Measurements from ENCODE around the gene TNFAIP3. TPM values are rescaled to one million over a fixed set of nuclear protein-coding genes. Genes with fewer than 3 reads are reported as not detected.

Gene TNFAIP3
- polyA plus RNA-seq, 3 donors = 7.2 to 10.7 (median 7.8) TPM

- DNase-seq (ENCODE audit: low read depth in 3 of 3, low spot score in 2 of 3) = no peak
Observed at GRCh38 chr6:137917551-137918325, 50.7 kb downstream of the TNFAIP3 start.

- DNase-seq (ENCODE audit: low read depth in 3 of 3, low spot score in 2 of 3) = no peak
Observed at GRCh38 chr6:137919502-137919823, 52.4 kb downstream of the TNFAIP3 start.

DNA sequence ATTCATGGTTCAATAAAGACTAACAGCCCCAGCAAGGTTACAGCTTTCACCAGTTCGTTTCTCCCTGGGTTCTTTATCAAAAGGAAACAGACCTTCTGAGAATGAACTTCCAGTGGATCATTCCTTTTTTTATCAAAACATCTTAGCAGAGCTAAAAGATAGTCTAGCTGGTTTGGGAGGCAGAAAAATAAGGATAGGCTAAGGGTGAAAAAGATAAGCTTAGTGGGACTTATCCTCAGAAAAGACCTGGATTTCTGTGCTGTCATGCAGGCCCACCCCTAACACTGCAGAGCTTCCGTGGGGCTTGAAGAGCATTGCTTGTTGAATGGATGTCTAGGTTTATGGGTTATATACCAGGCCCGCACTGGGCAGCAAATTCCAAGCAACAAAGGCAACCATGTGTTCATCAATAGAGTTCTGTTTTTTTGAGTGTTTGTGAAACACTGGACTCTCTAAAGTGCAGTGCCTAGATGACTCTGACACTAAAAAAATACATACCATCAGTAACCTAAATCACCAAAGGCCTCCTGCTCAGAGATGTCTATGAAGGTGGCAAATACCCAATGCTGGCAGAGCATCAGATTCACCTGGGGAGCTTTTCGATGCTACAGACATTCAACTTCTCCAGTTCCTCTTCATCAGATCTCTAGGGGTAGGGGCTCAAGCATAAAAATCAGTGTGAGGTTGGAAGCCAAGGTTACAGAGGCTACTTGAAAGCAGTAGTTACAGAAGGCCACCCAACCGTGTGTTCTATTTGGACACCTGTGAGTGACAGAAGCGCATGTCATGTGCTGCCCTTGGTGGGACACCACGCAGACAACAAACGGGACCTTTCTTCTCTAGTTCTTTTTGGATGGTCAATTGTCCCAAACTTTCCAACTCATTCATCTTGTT, 53.0 kb downstream of the TNFAIP3 start:
- DNase-seq (ENCODE audit: low read depth in 3 of 3, low spot score in 2 of 3) = no peak

DNA sequence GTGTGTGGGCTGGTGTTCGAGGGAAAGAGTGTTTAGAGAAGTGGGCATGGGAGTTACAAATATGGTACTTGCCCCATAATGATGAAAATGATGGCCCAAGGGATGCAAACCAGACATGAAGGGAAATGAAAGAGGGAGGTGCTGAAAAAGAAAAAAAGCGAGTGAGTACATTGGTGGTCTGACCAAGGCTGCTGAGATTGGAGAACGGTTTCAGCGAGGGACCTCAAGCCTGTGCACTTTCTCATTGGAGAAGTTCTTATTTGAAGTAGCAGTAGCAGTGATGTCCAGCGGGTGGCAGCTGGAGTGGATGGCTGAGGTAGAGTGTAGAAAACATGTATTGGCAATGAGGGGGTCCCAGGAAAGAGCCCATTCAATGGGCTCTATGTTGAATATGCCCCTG, 54.8 kb downstream of the TNFAIP3 start:
- DNase-seq (ENCODE audit: low read depth in 3 of 3, low spot score in 2 of 3) = no peak

- no peak for DNase-seq (ENCODE audit: low read depth in 3 of 3, low spot score in 2 of 3)
Observed at GRCh38 chr6:137923866-137924653, 57.0 kb downstream of the TNFAIP3 start.

DNA sequence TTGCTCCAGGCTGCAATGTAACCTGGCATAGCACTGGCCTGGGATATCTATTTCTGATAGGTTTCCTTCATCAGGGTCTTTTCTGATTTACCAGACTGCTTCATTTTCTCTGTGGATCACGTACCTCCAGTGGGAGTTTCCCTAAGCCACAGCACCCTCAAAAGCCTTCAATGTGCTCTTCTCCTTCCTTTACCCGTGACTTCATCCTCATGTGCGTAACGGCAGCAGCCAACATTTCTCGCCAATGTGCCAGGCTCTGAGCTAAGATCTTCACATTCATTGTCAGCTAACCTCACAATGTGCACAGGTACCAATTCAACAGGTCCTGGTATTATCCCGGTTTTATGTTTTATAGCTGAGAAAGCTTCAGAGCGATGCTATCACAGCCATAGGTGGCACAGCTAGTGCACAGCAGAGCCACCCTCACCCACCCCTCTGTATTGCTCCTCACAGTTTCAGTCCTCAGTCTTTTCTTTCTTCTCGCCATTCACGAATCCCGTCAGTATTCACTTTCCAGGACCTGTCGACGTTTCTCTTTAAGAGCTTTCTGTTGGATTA, 58.2 kb downstream of the TNFAIP3 start:
- no peak for DNase-seq (ENCODE audit: low read depth in 3 of 3, low spot score in 2 of 3)

DNA sequence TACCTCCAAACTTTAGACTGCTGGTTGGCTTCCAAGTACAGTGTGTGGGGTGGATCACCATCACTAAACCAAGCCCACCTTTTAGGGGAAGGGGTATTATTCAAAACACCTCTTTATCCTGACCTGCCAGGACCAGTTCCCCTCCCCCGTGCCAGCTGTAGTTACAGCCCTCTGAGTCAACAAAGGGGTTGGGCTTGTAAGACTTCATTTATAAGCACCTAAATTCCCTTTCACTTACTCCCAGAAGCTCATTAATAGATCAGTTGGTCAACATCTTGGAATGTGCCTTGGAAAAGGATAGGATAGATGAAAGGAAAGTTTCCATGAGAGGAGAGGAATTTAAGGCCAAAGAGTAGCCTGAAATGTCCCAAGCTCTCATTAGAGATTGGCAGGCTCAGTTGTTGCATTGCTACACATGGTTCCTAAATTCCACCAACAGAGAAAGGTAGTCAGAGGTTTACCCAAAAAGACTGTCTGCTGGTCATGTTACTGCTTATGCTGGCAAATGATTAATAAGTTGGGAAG, 59.2 kb downstream of the TNFAIP3 start:
- DNase-seq (ENCODE audit: low read depth in 3 of 3, low spot score in 2 of 3) = no peak

GRCh38 chr6:137926985-137927384, 59.9 kb downstream of the TNFAIP3 start:
- no peak for DNase-seq (ENCODE audit: low read depth in 3 of 3, low spot score in 2 of 3)

DNA sequence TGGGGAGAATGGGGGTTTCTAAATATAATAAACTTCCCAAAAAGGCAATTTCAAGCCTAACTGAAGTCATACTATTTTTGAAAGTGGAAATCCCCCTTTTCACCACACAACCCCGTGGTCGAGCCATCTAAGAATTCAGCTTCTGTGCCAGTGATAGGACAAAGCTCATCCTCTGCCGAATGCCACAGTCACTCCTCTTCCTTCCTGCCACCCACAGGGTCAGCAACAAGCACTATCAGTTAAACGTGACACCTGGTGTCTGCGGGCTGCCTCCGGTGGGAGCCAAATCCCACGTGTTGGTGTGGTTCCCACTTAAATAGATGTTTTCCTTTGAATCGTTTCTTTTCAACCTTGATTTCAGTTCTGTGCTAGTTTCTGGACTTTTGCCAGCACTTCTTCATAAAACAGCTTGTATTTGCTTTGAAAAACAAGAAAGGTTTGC, 60.7 kb downstream of the TNFAIP3 start:
- DNase-seq (ENCODE audit: low read depth in 3 of 3, low spot score in 2 of 3) = no peak

GRCh38 chr6:137928286-137928685, 61.2 kb downstream of the TNFAIP3 start:
- DNase-seq (ENCODE audit: low read depth in 3 of 3, low spot score in 2 of 3) = no peak

DNA sequence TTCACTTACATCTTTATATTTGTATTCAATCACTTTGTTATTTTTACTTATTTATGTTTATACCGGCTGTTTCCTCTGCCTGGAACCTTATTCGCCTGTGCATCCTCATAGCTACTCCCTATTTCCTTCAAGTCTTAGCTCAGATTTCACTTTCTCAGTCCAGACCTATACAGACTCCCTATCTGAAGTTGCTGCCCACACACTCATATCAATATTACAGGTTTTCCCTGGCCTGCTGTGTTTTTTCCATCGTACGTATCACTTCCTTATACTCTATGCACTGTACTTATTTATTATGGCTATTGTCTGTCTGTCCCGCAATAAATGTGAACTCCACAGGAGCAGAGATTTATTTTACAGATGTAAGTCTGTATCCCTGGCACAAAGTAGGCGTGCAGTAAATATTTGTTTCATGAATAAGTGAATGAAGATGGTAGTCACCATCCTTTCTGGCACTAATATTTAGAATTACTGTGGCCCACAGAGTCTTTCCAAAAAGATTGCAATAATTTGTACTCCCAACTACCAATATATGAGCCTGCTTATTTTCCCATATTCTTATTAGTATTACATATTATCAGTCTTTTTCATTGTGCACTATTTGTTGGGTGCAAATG, 64.9 kb downstream of the TNFAIP3 start:
- no peak for DNase-seq (ENCODE audit: low read depth in 3 of 3, low spot score in 2 of 3)

Other genes with a start within 250 kb of the TNFAIP3 start
- 10 to 100 TPM; 19.4 to 22.2 (median 20.8) TPM for gene PERP, start 240.2 kb downstream of the TNFAIP3 start, polyA plus RNA-seq (ENCODE audit: insufficient read length in 3 of 3)